Measurements from ENCODE around the gene CD8A.
"Not testable (repeated sequence)": the region's sequence is repeated elsewhere in the genome, so short reads cannot be mapped to it uniquely, and the experiment has no call there.

CD8A gene

GRCh38 chr2:86790676-86791572, at the start of gene CD8A:
Gene CD8A (minus strand): TSS chr2:86790913. CDS start chr2:86790825, 88 bp downstream.
- DNase-seq (ENCODE audit: low read depth): no peak

GRCh38 chr2:86839871-86840548, 49.3 kb upstream of the CD8A start:
- not testable (repeated sequence) for DNase-seq (ENCODE audit: low read depth)

- DNase-seq (ENCODE audit: low read depth): not testable (repeated sequence)
Measured at GRCh38 chr2:86839455-86839854, 48.7 kb upstream of the CD8A start.

GRCh38 chr2:86837714-86838113, 47.0 kb upstream of the CD8A start:
- not testable (repeated sequence) for DNase-seq (ENCODE audit: low read depth)

- peak; percentile 51 for DNase-seq (ENCODE audit: low read depth)
Measured at GRCh38 chr2:86836915-86837695, 46.4 kb upstream of the CD8A start.

- DNase-seq (ENCODE audit: low read depth): not testable (repeated sequence)
Measured at GRCh38 chr2:86835548-86835889, 44.8 kb upstream of the CD8A start.

GRCh38 chr2:86833315-86833714, 42.6 kb upstream of the CD8A start:
- DNase-seq (ENCODE audit: low read depth): no peak

GRCh38 chr2:86832334-86833096, 41.8 kb upstream of the CD8A start:
- no peak for DNase-seq (ENCODE audit: low read depth)

- no peak for DNase-seq (ENCODE audit: low read depth)
Measured at GRCh38 chr2:86831537-86831936, 40.8 kb upstream of the CD8A start.

- DNase-seq (ENCODE audit: low read depth): no peak
Measured at GRCh38 chr2:86826951-86827350, 36.2 kb upstream of the CD8A start.

- DNase-seq (ENCODE audit: low read depth): no peak
Measured at GRCh38 chr2:86825693-86826381, 35.1 kb upstream of the CD8A start.

GRCh38 chr2:86825036-86825692, 34.5 kb upstream of the CD8A start:
- no peak for DNase-seq (ENCODE audit: low read depth)

- DNase-seq (ENCODE audit: low read depth): no peak
Measured at GRCh38 chr2:86822668-86823345, 32.1 kb upstream of the CD8A start.

GRCh38 chr2:86821842-86822241, 31.1 kb upstream of the CD8A start:
- DNase-seq (ENCODE audit: low read depth): no peak

- DNase-seq (ENCODE audit: low read depth): no peak
Measured at GRCh38 chr2:86821306-86821705, 30.6 kb upstream of the CD8A start.

GRCh38 chr2:86818957-86819356, 28.2 kb upstream of the CD8A start:
- no peak for DNase-seq (ENCODE audit: low read depth)

- DNase-seq (ENCODE audit: low read depth): no peak
Measured at GRCh38 chr2:86818114-86818801, 27.5 kb upstream of the CD8A start.

- no peak for DNase-seq (ENCODE audit: low read depth)
Measured at GRCh38 chr2:86815611-86816010, 24.9 kb upstream of the CD8A start.

- DNase-seq (ENCODE audit: low read depth): no peak
Measured at GRCh38 chr2:86809481-86810121, 18.9 kb upstream of the CD8A start.

All from non-pigmented ciliary epithelial cell (primary cell).